SK-N-SH treated with all-trans-retinoic acid at 6 μM for 48 hours (cell line): ENCODE data around the gene IFIT1B.

Source experiments
- ATAC-seq: fragments of 200-7000 bp; cut with Tn5 transposase; 3 replicates; pipeline ENCODE4 v1.9.1; 2020; ENCODE audit warnings: mild to moderate bottlenecking, moderate library complexity
- ARNTL ChIP-seq: fragments of 450-650 bp; formaldehyde crosslinking; IDR thresholded peaks from 2 replicates; pipeline ENCODE4 v1.5.0; 2020; ENCODE audit warnings: low read depth, mild to moderate bottlenecking, moderate library complexity, borderline replicate concordance
- BACH2 ChIP-seq: fragments of 250-450 bp; sonication (Bioruptor Pico); IDR thresholded peaks from 2 replicates; pipeline ENCODE4 v1.9.0; 2021; ENCODE audit warnings: mild to moderate bottlenecking, borderline replicate concordance
- CREB5 ChIP-seq: fragments of 250-450 bp; sonication (Bioruptor Pico); IDR thresholded peaks from 2 replicates; pipeline ENCODE4 v1.5.1; 2020; ENCODE audit warnings: low read depth, mild to moderate bottlenecking, moderate library complexity
- CSDC2 ChIP-seq: fragments of 250-450 bp; sonication (Bioruptor Pico); IDR thresholded peaks from 2 replicates; pipeline ENCODE4 v1.5.0; 2020; ENCODE audit warnings: mild to moderate bottlenecking, moderate library complexity
- CSRNP3 ChIP-seq: fragments of 250-450 bp; sonication (Bioruptor Pico); IDR thresholded peaks from 2 replicates; pipeline ENCODE4 v1.5.1; 2021; ENCODE audit warnings: mild to moderate bottlenecking, moderate library complexity
- ESRRG ChIP-seq: fragments of 250-450 bp; sonication (Bioruptor Pico); IDR thresholded peaks from 2 replicates; pipeline ENCODE4 v1.6.1; 2021; ENCODE audit warnings: mild to moderate bottlenecking
- GLIS3 ChIP-seq: fragments of 250-450 bp; sonication (Bioruptor Pico); IDR thresholded peaks from 2 replicates; pipeline ENCODE4 v1.5.0; 2020; ENCODE audit warnings: mild to moderate bottlenecking, moderate library complexity
- ISL1 ChIP-seq: fragments of 250-450 bp; sonication (Bioruptor Pico); IDR thresholded peaks from 2 replicates; pipeline ENCODE4 v2.1.2; 2022; ENCODE audit warnings: mild to moderate bottlenecking, moderate library complexity
- OSR1 ChIP-seq: fragments of 250-450 bp; sonication (Bioruptor Pico); IDR thresholded peaks from 2 replicates; pipeline ENCODE4 v1.8.0; 2022; ENCODE audit warnings: moderate library complexity, mild to moderate bottlenecking, inconsistent platforms
- POU6F1 ChIP-seq: fragments of 250-450 bp; sonication (Bioruptor Pico); IDR thresholded peaks from 2 replicates; pipeline ENCODE4 v1.8.0; 2021; ENCODE audit warnings: low read depth, mild to moderate bottlenecking, moderate library complexity, borderline replicate concordance
- PPARA ChIP-seq: fragments of 250-450 bp; sonication (Bioruptor Pico); IDR thresholded peaks from 2 replicates; pipeline ENCODE4 v1.5.0; 2020; ENCODE audit warnings: mild to moderate bottlenecking, borderline replicate concordance
- RARB ChIP-seq: fragments of 250-450 bp; sonication (Bioruptor Pico); IDR thresholded peaks from 2 replicates; pipeline ENCODE4 v1.8.0; 2021; ENCODE audit warnings: mild to moderate bottlenecking, moderate library complexity
- SNAI2 ChIP-seq: fragments of 250-450 bp; sonication (Bioruptor Pico); IDR thresholded peaks from 2 replicates; pipeline ENCODE4 v1.5.0; 2020; ENCODE audit warnings: mild to moderate bottlenecking, moderate library complexity
- TCF4 ChIP-seq: fragments of 250-450 bp; sonication (Bioruptor Pico); IDR thresholded peaks from 2 replicates; pipeline ENCODE4 v1.8.0; 2021; ENCODE audit warnings: mild to moderate bottlenecking, moderate library complexity, borderline replicate concordance
- TOX ChIP-seq: fragments of 250-450 bp; sonication (Bioruptor Pico); IDR thresholded peaks from 2 replicates; pipeline ENCODE4 v1.8.0; 2021; ENCODE audit warnings: mild to moderate bottlenecking, moderate library complexity, borderline replicate concordance
- TSHZ2 ChIP-seq: fragments of 250-450 bp; sonication (Bioruptor Pico); IDR thresholded peaks from 2 replicates; pipeline ENCODE4 v1.5.0; 2020; ENCODE audit warnings: mild to moderate bottlenecking, moderate library complexity
- ZC3H10 ChIP-seq: fragments of 250-450 bp; sonication (Bioruptor Pico); IDR thresholded peaks from 2 replicates; pipeline ENCODE4 v1.5.1; 2021; ENCODE audit warnings: mild to moderate bottlenecking, moderate library complexity
- ZFP3 ChIP-seq: fragments of 250-450 bp; sonication (Bioruptor Pico); IDR thresholded peaks from 2 replicates; pipeline ENCODE4 v1.5.0; 2020; ENCODE audit warnings: mild to moderate bottlenecking, moderate library complexity
- ZFP30 ChIP-seq: fragments of 450-650 bp; formaldehyde crosslinking; IDR thresholded peaks from 2 replicates; pipeline ENCODE4 v1.5.0; 2022; ENCODE audit warnings: mild to moderate bottlenecking, moderate library complexity
- ZNF565 ChIP-seq: fragments of 450-650 bp; formaldehyde crosslinking; conservative IDR thresholded peaks from 2 replicates; pipeline ENCODE4 v1.5.0; 2020; ENCODE audit warnings: low read depth, mild to moderate bottlenecking, moderate library complexity
- ZNF70 ChIP-seq: fragments of 450-650 bp; formaldehyde crosslinking; IDR thresholded peaks from 2 replicates; pipeline ENCODE4 v1.5.0; 2020; ENCODE audit warnings: mild to moderate bottlenecking, moderate library complexity
- ZNF8 ChIP-seq: fragments of 450-650 bp; formaldehyde crosslinking; IDR thresholded peaks from 2 replicates; pipeline ENCODE4 v1.5.0; 2020; ENCODE audit warnings: mild to moderate bottlenecking, moderate library complexity

The IFIT1B gene

GRCh38 chr10:89364531-89364930 is 13.3 kb upstream of the IFIT1B start:
- no peak for TF ChIP-seq ZFP3 (CRISPR knock-in tag)
- TF ChIP-seq CSRNP3 (CRISPR knock-in tag) = no peak
- TF ChIP-seq ZFP30 (CRISPR knock-in tag) = no peak
- no peak for TF ChIP-seq POU6F1
- TF ChIP-seq TSHZ2 (CRISPR knock-in tag) = no peak
- TF ChIP-seq ISL1 (CRISPR knock-in tag) = no peak
- no peak for TF ChIP-seq TOX
- no peak for TF ChIP-seq ZC3H10 (CRISPR knock-in tag)
- no peak for TF ChIP-seq PPARA (CRISPR knock-in tag)
- no peak for TF ChIP-seq CREB5 (CRISPR knock-in tag)
- no peak for TF ChIP-seq ZNF565 (CRISPR knock-in tag)
- TF ChIP-seq TCF4 (CRISPR knock-in tag) = no peak
- TF ChIP-seq CSDC2 (CRISPR knock-in tag) = no peak
- no peak for TF ChIP-seq BACH2 (CRISPR knock-in tag)
- TF ChIP-seq SNAI2 (CRISPR knock-in tag) = no peak
- TF ChIP-seq ESRRG = no peak
- no peak for TF ChIP-seq OSR1 (CRISPR knock-in tag)
- no peak for TF ChIP-seq RARB (CRISPR knock-in tag)
- no peak for TF ChIP-seq ZNF8 (CRISPR knock-in tag)
- ATAC-seq = no peak

GRCh38 chr10:89367529-89367928 is 10.3 kb upstream of the IFIT1B start:
- TF ChIP-seq ZNF70 (CRISPR knock-in tag) (no peak), CREB5 (CRISPR knock-in tag) (no peak), GLIS3 (no peak), CSRNP3 (CRISPR knock-in tag) (no peak), ZNF8 (CRISPR knock-in tag) (no peak), BACH2 (CRISPR knock-in tag) (no peak), ZFP3 (CRISPR knock-in tag) (no peak), ARNTL (CRISPR knock-in tag) (no peak), ZFP30 (CRISPR knock-in tag) (no peak), PPARA (CRISPR knock-in tag) (no peak), SNAI2 (CRISPR knock-in tag) (no peak), ESRRG (no peak), TSHZ2 (CRISPR knock-in tag) (no peak), ZC3H10 (CRISPR knock-in tag) (no peak), OSR1 (CRISPR knock-in tag) (no peak), ISL1 (CRISPR knock-in tag) (no peak), TOX (no peak), CSDC2 (CRISPR knock-in tag) (no peak), RARB (CRISPR knock-in tag) (no peak)
- ATAC-seq = no peak
